Right lobe of liver (tissue), 4 donors: ENCODE measurements around the gene EPHA2.

Source experiments
- POLR2A ChIP-seq: fragments of 450-650 bp; IDR thresholded peaks from one replicate; pipeline ENCODE4 v1.6.1; 2017; ENCODE audit warnings: antibody characterized with exemption, mild to moderate bottlenecking
- TF ChIP-seq, protein P1 (sequence below), 4 donors: fragments of 200-600 bp in 3 of 4; fragments of 450-650 bp in 1 of 4; IDR thresholded peaks; one replicate each; pipeline versions ENCODE4 v1.5.1 to v1.8.0; 2016 to 2022; ENCODE audit warnings: antibody characterized with exemption in 4 of 4, mild to moderate bottlenecking in 2 of 4
- donor health status: DM: no; HTN: no; CAD: no.
- donor health status: DM: no; HTN: no; CAD: no.
- donor health status: DM: no; HTN: yes; CAD: no.

GRCh38 chr1:16094453-16095158 lies 61.3 kb downstream of the EPHA2 start:
- TF ChIP-seq POLR2A: no peak
- TF ChIP-seq, protein P1, sequence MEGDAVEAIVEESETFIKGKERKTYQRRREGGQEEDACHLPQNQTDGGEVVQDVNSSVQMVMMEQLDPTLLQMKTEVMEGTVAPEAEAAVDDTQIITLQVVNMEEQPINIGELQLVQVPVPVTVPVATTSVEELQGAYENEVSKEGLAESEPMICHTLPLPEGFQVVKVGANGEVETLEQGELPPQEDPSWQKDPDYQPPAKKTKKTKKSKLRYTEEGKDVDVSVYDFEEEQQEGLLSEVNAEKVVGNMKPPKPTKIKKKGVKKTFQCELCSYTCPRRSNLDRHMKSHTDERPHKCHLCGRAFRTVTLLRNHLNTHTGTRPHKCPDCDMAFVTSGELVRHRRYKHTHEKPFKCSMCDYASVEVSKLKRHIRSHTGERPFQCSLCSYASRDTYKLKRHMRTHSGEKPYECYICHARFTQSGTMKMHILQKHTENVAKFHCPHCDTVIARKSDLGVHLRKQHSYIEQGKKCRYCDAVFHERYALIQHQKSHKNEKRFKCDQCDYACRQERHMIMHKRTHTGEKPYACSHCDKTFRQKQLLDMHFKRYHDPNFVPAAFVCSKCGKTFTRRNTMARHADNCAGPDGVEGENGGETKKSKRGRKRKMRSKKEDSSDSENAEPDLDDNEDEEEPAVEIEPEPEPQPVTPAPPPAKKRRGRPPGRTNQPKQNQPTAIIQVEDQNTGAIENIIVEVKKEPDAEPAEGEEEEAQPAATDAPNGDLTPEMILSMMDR (IDR thresholded peaks at IDR 0.05): no peak
